NCI-H510A treated with DMSO at 0.1 percent for 48 hours (cell line): ENCODE data around the gene FBXO2.
"Not testable (repeated sequence)": the region's sequence is repeated elsewhere in the genome, so short reads cannot be mapped to it uniquely, and the experiment has no call there.

Experiments
- DNase-seq: peaks from one replicate; lab custom pipeline; 2025; lab: John Stamatoyannopoulos, UW

Gene FBXO2

GRCh38 chr1:11629184-11630016 lies 24.8 kb downstream of the FBXO2 start:
- no peak for DNase-seq

DNA sequence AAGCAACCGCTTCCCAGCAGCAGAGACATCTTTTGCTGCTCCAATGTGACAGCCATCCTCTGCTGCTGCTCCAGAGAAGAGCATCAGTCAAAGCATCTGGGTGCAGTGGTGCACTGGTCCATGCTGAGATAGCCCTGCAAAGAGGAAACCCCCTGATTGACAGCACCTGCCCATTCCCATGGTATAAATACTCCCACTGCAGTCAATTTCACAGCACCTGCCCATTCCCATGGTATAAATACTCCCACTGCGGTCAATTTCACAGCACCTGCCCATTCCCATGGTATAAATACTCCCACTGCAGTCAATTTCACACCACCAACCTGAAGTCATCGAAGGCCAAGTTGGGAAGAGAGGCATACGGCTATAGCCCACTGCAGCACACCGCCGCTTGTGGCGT lies 25.5 kb downstream of the FBXO2 start:
- no peak for DNase-seq

GRCh38 chr1:11626551-11626950 lies 27.7 kb downstream of the FBXO2 start:
- DNase-seq = no peak

- DNase-seq = no peak
Measured at GRCh38 chr1:11623702-11624101, 30.5 kb downstream of the FBXO2 start.

GRCh38 chr1:11622398-11622797 lies 31.8 kb downstream of the FBXO2 start:
- no peak for DNase-seq

DNA sequence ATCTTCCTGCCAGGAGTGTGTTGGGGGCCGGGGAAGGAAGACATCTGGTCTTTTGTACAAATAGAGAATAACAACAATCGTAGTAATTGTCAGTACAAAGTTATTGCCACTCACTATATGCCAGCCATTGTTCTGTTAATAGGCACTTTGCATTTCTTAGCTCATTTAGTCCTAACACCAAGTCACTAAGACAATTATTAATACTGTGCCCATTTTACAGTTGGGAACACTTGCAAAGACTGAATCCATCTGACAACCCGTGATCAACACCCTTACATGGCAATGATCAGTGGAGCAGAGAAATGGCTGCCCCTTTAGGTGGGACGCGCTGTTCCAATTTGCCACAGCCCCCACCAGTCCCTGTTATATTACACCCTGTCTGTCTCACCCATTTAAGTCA lies 33.3 kb downstream of the FBXO2 start:
- DNase-seq = no peak

- DNase-seq = no peak
Measured at GRCh38 chr1:11620405-11620804, 33.8 kb downstream of the FBXO2 start.

DNA sequence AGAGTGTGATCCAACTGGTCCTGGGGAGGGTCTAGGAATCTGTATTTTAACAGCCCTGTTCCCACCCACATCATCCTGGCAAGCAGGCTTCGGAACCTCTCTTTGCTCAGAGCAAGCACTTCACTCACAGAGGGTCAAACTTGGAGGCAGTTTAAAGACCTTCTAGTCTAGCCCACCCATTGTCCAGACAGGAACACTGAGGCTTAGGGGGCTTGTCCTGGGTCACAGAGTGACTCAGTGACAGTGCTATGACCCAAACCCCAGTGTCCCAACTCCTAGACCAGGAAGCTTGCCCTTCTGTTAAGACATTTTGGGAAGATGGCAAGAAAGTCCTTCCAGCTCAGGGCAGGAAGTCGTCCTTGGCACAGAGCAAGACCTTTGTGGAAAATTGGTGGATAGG lies 36.5 kb downstream of the FBXO2 start:
- no peak for DNase-seq

DNA sequence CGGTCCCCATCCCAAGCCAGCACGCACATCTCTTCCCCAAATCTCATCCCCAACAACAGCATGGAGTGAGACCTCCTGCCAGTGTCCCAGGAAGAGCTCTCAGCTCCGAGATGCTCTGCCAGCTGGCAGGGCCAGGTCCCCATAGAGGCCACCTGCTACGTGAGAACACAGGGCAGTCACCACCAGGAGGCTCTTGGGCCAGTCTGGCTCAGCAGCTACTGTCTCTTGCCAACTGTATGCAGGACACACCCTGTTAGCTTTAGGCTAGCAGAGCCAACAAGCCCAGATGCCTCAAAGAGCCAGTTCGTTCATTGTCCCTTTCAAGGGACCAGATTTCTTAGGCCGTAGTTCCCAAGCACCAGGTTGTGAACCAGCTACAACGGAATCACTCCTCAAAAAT lies 36.9 kb downstream of the FBXO2 start:
- peak; percentile 32 for DNase-seq

- DNase-seq = no peak
Measured at GRCh38 chr1:11616766-11617165, 37.5 kb downstream of the FBXO2 start.

DNA sequence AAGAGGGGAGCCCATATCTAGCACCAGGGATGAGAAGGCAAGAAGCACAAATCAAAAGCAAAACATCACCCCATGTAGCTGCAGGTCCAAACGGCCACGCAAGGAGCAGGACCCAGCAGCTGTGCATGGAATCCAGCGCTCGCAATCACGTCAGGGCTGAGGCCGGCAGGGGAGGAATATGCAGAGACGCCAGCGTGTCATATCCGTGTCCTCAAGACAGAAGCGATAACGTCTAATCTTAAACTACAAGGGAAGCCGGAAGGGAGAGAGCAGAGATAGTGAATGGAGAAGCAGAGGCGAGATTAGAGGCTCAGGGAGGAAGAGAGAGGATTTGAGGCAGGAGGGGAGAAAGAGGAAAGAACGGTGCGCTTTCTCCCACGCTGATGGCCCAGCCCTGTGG lies 39.1 kb downstream of the FBXO2 start:
- DNase-seq = no peak

DNA sequence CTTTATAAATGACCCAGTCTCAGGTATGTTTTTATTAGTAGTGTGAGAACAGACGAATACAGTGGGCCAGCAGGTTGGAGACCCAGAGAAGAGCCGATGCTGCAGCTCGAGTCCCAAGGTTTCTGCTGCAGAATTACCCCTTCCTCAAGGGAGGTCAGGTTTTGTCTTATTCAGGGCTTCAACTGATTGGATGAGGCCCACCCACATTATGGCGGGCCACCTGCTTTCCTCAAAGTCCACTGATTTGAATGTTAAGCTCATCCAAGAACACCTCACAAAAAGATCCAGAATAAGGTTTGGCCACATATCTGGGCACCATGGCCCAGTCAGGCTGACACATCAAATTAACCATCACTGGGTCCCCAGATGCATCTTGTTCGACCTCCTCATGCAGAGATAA lies 40.9 kb downstream of the FBXO2 start:
- no peak for DNase-seq

- DNase-seq = no peak
Measured at GRCh38 chr1:11611638-11612327, 42.4 kb downstream of the FBXO2 start.

DNA sequence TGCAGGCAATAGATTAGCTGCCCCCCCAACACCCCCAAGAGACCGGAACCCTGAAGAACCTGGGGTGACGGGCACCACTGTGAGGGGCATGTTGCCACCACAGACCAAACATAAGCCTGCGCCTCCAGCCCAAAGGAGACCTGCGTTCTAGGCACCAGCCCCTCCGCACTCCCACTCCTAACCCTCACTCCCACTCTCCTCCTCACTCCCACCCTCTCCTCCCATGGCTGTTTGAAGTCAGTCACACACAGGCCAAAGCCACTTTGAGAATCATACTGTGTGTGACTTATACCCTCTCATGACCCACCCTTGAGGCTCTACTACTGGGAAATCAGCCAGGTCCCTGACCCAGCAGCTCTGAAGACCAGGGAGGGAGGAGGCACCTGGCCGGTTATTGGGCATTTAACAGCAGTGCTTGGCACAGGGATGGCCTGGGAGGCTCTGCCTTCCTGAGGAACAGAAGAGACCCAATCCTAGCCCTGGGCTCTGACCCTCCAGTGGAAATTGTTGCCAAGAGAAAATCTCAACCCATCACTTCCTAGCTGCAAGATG lies 43.5 kb downstream of the FBXO2 start:
- DNase-seq = no peak

DNA sequence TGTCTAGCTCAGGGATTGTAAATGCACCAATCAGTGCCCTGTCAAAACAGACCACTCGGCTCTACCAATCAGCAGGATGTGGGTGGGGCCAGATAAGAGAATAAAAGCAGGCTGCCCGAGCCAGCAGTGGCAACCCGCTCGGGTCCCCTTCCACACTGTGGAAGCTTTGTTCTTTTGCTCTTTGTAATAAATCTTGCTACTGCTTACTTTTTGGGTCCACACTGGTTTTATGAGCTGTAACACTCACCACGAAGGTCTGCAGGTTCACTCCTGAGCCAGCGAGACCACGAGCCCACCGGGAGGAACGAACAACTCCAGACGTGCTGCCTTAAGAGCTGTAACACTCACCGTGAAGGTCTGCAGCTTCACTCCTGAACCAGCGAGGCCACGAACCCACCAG lies 44.9 kb downstream of the FBXO2 start:
- not testable (repeated sequence) for DNase-seq

DNA sequence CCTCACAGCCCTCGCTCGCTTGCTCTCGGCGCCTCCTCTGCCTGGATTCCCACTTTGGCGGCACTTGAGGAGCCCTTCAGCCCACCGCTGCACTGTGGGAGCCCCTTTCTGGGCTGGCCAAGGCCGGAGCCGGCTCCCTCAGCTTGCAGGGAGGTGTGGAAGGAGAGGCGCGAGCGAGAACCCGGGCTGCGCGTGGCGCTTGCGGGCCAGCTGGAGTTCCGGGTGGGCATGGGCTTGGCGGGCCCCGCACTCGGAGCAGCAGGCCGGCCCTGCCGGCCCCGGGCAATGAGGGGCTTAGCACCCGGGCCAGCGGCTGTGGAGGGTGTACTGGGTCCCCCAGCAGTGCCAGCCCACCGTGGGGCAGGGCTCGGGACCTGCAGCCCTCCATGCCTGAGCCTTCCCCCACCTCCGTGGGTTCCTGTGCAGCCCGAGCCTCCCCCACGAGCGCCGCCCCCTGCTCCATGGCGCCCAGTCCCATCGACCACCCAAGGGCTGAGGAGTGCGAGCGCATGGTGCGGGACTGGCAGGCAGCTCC lies 45.6 kb downstream of the FBXO2 start:
- not testable (repeated sequence) for DNase-seq

DNA sequence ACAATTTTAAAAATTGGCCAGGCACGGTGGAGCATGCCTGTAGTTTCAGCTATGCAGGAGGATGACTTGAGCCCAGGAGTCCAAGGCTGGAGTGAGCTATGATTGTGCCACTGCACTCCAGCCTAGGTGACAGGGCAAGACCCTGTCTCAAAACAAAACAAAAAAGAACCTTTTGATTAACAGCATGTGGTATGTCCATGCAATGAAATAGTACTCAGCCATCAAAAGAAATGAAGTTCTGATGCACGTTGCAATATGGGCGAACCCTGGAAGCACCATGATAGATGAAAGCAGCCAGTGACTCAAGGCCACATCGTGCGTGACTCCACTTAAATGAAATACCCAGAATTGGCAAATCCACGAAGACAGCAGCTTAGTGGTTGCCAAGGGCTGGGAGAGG lies 47.5 kb downstream of the FBXO2 start:
- no peak for DNase-seq

- DNase-seq = no peak
Measured at GRCh38 chr1:11602981-11603380, 51.2 kb downstream of the FBXO2 start.

DNA sequence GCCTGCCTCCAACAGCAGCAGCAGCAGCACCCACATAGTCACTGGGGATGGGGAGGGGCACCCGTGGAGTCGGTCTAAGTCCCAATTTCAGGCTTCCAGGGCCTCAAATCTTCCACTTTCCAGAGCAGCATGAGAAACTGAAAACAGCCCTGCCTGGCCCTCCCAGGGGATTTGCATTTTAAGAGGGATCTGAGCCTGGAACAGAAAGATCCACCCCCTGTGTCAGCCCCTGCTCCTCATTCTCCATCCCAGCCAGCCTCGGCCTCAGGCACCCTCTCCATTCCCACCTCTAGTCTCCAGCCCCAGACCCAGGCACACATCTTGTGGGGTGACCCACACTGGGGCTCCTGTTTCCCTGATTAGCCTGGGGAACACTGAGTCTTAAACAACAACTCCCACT lies 51.8 kb downstream of the FBXO2 start:
- DNase-seq = no peak

GRCh38 chr1:11600836-11601235 lies 53.4 kb downstream of the FBXO2 start:
- DNase-seq = peak; percentile 66

- no peak for DNase-seq
Measured at GRCh38 chr1:11599891-11600576, 54.2 kb downstream of the FBXO2 start.

DNA sequence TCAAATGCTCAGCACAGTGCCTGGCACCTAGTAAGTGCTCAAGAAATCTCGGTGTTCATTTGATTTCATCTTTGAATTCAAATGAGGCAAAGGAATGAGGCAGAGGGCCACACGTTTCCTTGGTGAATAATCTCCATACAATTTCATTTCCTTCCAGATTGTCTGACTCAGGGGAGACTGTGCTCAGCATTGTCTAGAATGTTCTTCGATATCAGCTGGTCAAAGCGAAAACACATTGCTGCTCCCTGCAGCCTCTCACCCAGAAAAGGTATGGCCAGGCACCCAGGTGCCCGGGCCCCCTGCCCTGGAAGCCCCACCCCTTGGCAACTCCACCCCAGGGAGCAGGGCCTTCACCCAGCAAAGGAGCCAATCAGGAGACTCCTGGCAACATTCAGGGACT lies 55.8 kb downstream of the FBXO2 start:
- no peak for DNase-seq
